Measurements from ENCODE around the gene ATG2B.
"Not testable (repeated sequence)": the region's sequence is repeated elsewhere in the genome, so short reads cannot be mapped to it uniquely, and the experiment has no call there.

ATG2B gene

GRCh38 chr14:96255501-96256366 is 107.4 kb downstream of the ATG2B start, which contains the start of gene BDKRB1:
BDKRB1 (plus strand) TSS chr14:96256210; CDS start chr14:96263683, 7,473 bp downstream.
- DNase-seq (ENCODE audit: low read depth in 2 of 3, low spot score in 1 of 3) = no peak

GRCh38 chr14:96254687-96255086 is 108.5 kb downstream of the ATG2B start:
- no peak for DNase-seq (ENCODE audit: low read depth in 2 of 3, low spot score in 1 of 3)

GRCh38 chr14:96252999-96253539 is 110.1 kb downstream of the ATG2B start:
- DNase-seq (ENCODE audit: low read depth in 2 of 3, low spot score in 1 of 3) = no peak

DNA sequence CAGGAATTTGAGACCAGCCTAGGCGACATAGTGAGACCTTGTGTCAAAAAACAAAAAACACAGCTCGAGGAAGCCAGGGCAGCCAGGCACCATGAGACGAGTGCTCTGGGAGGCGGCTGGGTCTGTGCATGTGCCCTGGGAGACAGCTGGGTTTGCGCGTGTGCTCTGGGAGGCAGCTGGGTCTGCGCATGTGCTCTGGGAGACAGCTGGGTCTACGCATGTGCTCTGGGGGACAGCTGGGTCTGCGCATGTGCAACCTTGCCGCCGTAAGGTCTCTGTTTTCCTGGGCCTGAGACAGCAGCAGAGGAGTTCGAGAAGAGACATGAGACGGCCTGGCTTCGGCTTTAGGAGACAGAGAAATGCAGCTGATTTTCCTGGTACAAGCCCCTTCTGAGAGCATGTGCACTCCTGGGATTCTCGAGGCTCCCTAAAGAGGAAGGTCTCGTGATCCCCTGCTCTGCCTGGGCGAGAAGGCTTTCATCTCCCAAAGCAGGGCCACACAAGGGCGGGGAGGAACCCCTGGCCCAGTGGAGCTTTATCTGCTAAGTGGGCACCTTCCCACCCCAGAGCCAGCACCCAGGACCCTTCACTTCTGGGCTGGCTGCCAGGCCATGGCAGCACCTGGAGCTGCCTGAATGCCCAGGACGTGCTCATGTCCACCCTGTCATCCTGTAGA is 110.7 kb downstream of the ATG2B start:
- no peak for DNase-seq (ENCODE audit: low read depth in 2 of 3, low spot score in 1 of 3)

GRCh38 chr14:96251656-96252155 is 111.4 kb downstream of the ATG2B start:
- no peak for DNase-seq (ENCODE audit: low read depth in 2 of 3, low spot score in 1 of 3)

GRCh38 chr14:96250485-96250884 is 112.7 kb downstream of the ATG2B start:
- no peak for DNase-seq (ENCODE audit: low read depth in 2 of 3, low spot score in 1 of 3)

DNA sequence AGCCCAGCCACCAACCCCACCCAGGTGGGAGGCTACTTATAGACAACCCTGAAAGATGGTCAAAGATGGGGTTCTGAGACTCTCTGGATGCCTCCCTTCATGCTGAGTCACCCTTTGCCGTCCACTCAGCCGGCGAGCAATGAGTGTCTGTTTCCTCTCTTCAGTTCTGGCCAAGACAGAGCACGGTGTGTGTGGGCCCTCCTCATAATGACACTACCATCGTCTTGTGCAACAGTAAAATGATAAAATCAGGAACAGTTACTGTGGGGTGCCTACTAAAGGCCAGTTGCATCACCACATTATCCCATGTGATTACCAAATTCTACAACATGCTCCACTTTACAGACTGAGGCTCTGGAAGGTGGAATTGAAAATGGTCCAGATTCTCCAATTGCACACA is 114.1 kb downstream of the ATG2B start:
- DNase-seq (ENCODE audit: low read depth in 2 of 3, low spot score in 1 of 3) = no peak

DNA sequence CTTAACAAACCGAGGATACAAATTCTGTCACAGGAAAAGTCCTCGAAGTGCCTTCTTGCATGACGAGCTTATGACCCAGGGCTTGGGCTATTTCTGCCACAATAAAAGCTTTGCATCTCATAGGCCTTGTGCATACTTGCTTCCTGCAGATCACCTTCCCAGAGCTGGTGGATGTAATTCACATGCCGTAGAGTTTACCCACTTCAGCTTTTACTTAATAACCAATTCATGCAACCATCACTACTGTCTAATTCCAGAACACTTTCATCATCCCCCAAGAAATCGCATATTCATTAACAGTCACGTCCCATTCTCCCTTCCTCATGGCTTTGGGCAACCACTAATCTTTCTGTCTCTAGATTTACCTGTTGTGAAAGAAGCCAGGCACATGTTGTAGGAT is 116.1 kb downstream of the ATG2B start:
- DNase-seq (ENCODE audit: low read depth in 2 of 3, low spot score in 1 of 3) = no peak

GRCh38 chr14:96246539-96246847 is 116.6 kb downstream of the ATG2B start:
- DNase-seq (ENCODE audit: low read depth in 2 of 3, low spot score in 1 of 3) = no peak

GRCh38 chr14:96245710-96246538 is 117.2 kb downstream of the ATG2B start:
- no peak for DNase-seq (ENCODE audit: low read depth in 2 of 3, low spot score in 1 of 3)

DNA sequence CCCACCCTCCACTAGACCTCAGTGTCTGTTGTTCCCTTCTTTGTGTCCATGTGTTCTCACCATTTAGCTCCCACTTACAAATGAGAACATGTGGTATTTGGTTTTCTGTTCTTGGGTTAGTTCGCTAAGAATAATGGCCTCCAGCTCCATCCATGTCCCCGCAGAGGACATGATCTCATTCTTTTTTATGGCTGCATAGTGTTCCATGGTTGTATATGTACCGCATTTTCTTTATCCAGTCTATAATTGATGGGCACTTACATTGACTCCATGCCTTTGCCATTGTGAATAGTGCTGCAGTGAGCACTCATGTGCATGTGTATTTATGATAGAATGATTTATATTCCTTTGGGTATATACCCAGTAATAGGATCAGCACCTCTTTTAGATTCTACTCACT is 118.1 kb downstream of the ATG2B start:
- DNase-seq (ENCODE audit: low read depth in 2 of 3, low spot score in 1 of 3) = not testable (repeated sequence)

GRCh38 chr14:96243785-96244184 is 119.4 kb downstream of the ATG2B start:
- DNase-seq (ENCODE audit: low read depth in 2 of 3, low spot score in 1 of 3) = no peak

DNA sequence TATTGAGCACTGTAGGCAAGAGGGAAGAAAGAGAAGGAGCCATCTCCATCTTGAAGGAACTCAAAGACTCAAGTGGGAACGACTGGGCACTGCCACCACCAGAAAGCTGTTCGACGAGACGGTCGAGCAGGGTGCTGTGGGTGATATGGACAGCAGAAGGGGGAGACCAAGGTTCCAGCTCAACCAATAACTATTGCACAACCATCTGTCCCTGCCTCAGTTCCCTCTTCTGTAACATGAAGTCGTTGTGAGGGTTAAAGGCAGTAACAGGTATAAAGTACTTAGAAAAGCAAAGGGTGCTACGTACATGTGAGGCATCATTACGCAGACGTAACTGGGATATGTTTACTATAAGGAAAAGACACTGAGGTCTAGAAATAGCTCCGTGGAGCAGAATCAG is 121.0 kb downstream of the ATG2B start:
- no peak for DNase-seq (ENCODE audit: low read depth in 2 of 3, low spot score in 1 of 3)

- DNase-seq (ENCODE audit: low read depth in 2 of 3, low spot score in 1 of 3) = no peak
Observed at GRCh38 chr14:96240641-96241040, 122.5 kb downstream of the ATG2B start.

DNA sequence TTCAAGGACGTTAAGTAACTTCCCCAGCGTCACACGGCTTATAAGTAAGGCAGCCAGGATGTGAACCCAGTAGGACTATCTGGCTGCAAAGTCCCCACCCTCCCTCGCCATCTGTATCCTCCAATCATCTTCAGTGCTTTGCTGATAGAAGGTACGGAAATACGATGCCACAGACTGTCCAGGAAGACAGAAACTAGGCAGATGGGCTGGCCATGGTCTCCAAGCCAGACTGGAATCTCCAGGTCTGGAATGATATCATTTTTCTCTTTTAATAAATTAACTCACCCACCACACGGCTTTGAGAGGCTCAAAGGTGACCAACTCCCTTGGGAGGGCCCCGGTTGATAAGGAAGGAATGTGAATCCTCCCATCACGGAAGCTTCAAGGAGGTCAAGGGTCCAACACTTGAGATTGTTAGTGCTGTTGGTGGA is 123.4 kb downstream of the ATG2B start:
- no peak for DNase-seq (ENCODE audit: low read depth in 2 of 3, low spot score in 1 of 3)

GRCh38 chr14:96238676-96239265 is 124.4 kb downstream of the ATG2B start:
- DNase-seq (ENCODE audit: low read depth in 2 of 3, low spot score in 1 of 3) = no peak

GRCh38 chr14:96237641-96238040 is 125.5 kb downstream of the ATG2B start:
- no peak for DNase-seq (ENCODE audit: low read depth in 2 of 3, low spot score in 1 of 3)

- no peak for DNase-seq (ENCODE audit: low read depth in 2 of 3, low spot score in 1 of 3)
Observed at GRCh38 chr14:96235426-96235825, 127.7 kb downstream of the ATG2B start.

GRCh38 chr14:96233661-96234060 is 129.5 kb downstream of the ATG2B start:
- DNase-seq (ENCODE audit: low read depth in 2 of 3, low spot score in 1 of 3) = no peak

DNA sequence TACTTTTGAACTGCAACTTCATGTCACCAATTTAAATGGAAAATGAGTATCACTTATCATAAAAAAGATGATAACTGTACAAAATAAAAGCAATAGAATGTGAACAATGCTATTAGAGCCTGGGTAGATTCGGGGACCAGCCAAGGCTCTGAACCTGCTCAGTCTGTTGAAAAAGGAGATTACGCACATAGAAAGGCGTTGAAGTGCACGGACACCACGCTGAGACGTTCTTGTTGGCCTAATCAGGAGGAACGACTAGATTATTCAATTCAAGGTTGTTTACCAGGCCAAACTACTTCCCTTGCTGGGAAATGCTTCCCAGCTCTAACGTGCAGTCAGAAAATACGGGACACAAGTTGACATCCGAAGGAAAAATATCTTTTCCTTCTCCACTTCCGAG is 130.6 kb downstream of the ATG2B start:
- DNase-seq (ENCODE audit: low read depth in 2 of 3, low spot score in 1 of 3) = no peak
